GM12878 (cell line): Measurements from ENCODE around the gene MAGEA9. TPM values are rescaled to one million over a fixed set of nuclear protein-coding genes. Genes with fewer than 3 reads are reported as not detected.
A peak's percentile ranks its signal among the peaks of the same experiment; 100 is the strongest.
"Not testable (repeated sequence)": the region's sequence is repeated elsewhere in the genome, so short reads cannot be mapped to it uniquely, and the experiment has no call there.

ENCODE experiments used
- ATAC-seq: fragments of 200-7000 bp; cut with Tn5 transposase; 3 replicates; pipeline ENCODE4 v1.9.1; 2020; ENCODE audit warnings: mild to moderate bottlenecking, moderate library complexity
- Bru-seq: library from RNA; stranded (reverse); fragments of 400-500 nt; gene quantifications from one replicate; lab custom pipeline; 2021; lab: Mats Ljungman, UMichigan
- BruChase-seq, 2 experiments: library from RNA; stranded (reverse); fragments of 400-500 nt; gene quantifications; one replicate each; lab custom pipeline; 2021; lab: Mats Ljungman, UMichigan
- BruUV-seq: library from RNA; stranded (reverse); fragments of 400-500 nt; replicated peaks from 2 replicates; lab custom pipeline; 2021; lab: Mats Ljungman, UMichigan
- CTCF ChIA-PET: fragments of 300-600 bp; sonication (Branson Sonifier 250); formaldehyde crosslinking; extraction: SDS; loops from one replicate; lab custom pipeline; 2021; ENCODE audit warnings: inconsistent platforms; lab: Yijun Ruan, JAX
- POLR2A ChIA-PET: fragments of 350-600 bp; formaldehyde crosslinking; extraction: SDS; loops from one replicate; lab custom pipeline; 2021; ENCODE audit warnings: inconsistent platforms; lab: Charles Lee
- RAD21 ChIA-PET: fragments of 300-600 bp; sonication (Branson Sonifier 250); formaldehyde crosslinking; loops from one replicate; lab custom pipeline; 2023; ENCODE audit warnings: antibody characterized with exemption; ENCODE audit not compliant: unreplicated experiment; lab: Charles Lee
- SMC1A ChIA-PET: fragments of 300-600 bp; sonication (Branson Sonifier 250); formaldehyde crosslinking; loops from one replicate; lab custom pipeline; 2023; ENCODE audit not compliant: unreplicated experiment, uncharacterized antibody; lab: Charles Lee
- DNase-seq: peaks from one replicate; pipeline ENCODE4 v3.0.0-alpha.2; 2011; ENCODE audit warnings: low read depth, low spot score
- FAIRE-seq: peaks from 3 replicates; lab custom pipeline; 2011; peaks lifted over from hg19 to GRCh38; lab: Jason Lieb, UNC
- H2AFZ ChIP-seq: 2 replicates; pipeline ENCODE4 v1.6.0; 2011; ENCODE audit warnings: low read depth, low read length, control low read depth; ENCODE audit not compliant: control insufficient read depth
- H3K27ac ChIP-seq: 2 replicates; pipeline ENCODE4 v1.5.1; 2011; ENCODE audit warnings: control low read depth; ENCODE audit not compliant: control insufficient read depth, insufficient read depth
- H3K27me3 ChIP-seq, 2 experiments: replicated peaks in 1 of 2; 2 replicates each; pipeline versions ENCODE4 v1.6.0 to v1.6.1; 2011; ENCODE audit warnings: low read length in 1 of 2; ENCODE audit not compliant: control insufficient read depth in 2 of 2, insufficient read depth in 2 of 2
- H3K36me3 ChIP-seq, 2 experiments: 2 replicates each; pipeline ENCODE4 v1.5.1; 2011; ENCODE audit warnings: low read length in 1 of 2; ENCODE audit not compliant: control insufficient read depth in 2 of 2, insufficient read depth in 2 of 2
- H3K4me1 ChIP-seq: 2 replicates; pipeline ENCODE4 v1.6.1; 2011; ENCODE audit warnings: mild to moderate bottlenecking, low read length, moderate library complexity, mixed read lengths; ENCODE audit not compliant: control insufficient read depth, insufficient read depth
- H3K4me2 ChIP-seq: 2 replicates; pipeline ENCODE4 v1.6.0; 2011; ENCODE audit warnings: control low read depth; ENCODE audit not compliant: control insufficient read depth, insufficient read depth
- H3K4me3 ChIP-seq: fragments of 200-600 bp; sonication (generic); 2 replicates; pipeline ENCODE4 v1.5.1; 2016
- H3K79me2 ChIP-seq: 2 replicates; pipeline ENCODE4 v1.6.0; 2011; ENCODE audit warnings: low read length; ENCODE audit not compliant: control insufficient read depth, insufficient read depth
- H3K9ac ChIP-seq: 2 replicates; pipeline ENCODE4 v1.8.0; 2011; ENCODE audit warnings: low read length, control low read depth, mixed read lengths; ENCODE audit not compliant: control insufficient read depth, insufficient read depth
- H3K9me3 ChIP-seq: replicated peaks from 3 replicates; pipeline ENCODE4 v1.5.1; 2011; ENCODE audit warnings: mild to moderate bottlenecking, low read length; ENCODE audit not compliant: control insufficient read depth, insufficient read depth
- H4K20me1 ChIP-seq: 2 replicates; pipeline ENCODE4 v1.6.0; 2011; ENCODE audit not compliant: control insufficient read depth, insufficient read depth
- WGBS: methylation state at CpG from one replicate; pipeline ENCODE4 v1.1.6; 2016; ENCODE audit warnings: low lambda C conversion rate; ENCODE audit not compliant: insufficient replicate concordance, insufficient coverage; ENCODE audit errors: missing lambda C conversion rate; 5-methylcytosine and 5-hydroxymethylcytosine counted together
- in situ Hi-C: fragments of 300-500 bp; cut with MboI; formaldehyde crosslinking; loops from 9 replicates; pipeline ENCODE4 v1.14.3; 2018; ENCODE audit warnings: mixed read lengths
- intact Hi-C: fragments of 100-400 bp; cut with micrococcal nuclease; formaldehyde crosslinking; loops from one replicate; pipeline ENCODE4 v1.14.2; 2022; ENCODE audit not compliant: unreplicated experiment
- long read RNA-seq, 2 experiments: library from polyadenylated mRNA; unstranded; transcript quantifications; one replicate each; pipeline ENCODE4 v2.0.0, GENCODE V29; 2019 to 2020
- polyA minus RNA-seq, 3 experiments: library from RNA; depleted of rRNA, polyadenylated mRNA; stranded (reverse); fragments of >200 nt; gene quantifications; 2 replicates each; pipeline ENCODE4 v1.2.3, GENCODE V29; 2011
- polyA plus RNA-seq, 11 experiments: library from polyadenylated mRNA; depleted of rRNA in 4 of 11; unstranded in 6 of 11; stranded (reverse) in 5 of 11; fragments of >200 nt; fragmentation: Nextera tagmentation in 4 of 11; fragmentation: Illumina TruSeq in 1 of 11; extraction: Ambion mirVana in 4 of 11; extraction: Trizol in 1 of 11; gene quantifications; 1 replicate in 1 of 11; 2 replicates in 10 of 11; pipeline versions ENCODE4 v1.2.1 to v1.2.3, GENCODE V29; 2011 to 2016; ENCODE audit warnings: inconsistent platforms in 2 of 11, missing spikeins in 2 of 11, low read depth in 1 of 11
- total RNA-seq, 4 experiments: library from RNA; depleted of rRNA in 3 of 4; stranded (reverse); fragments of >200 nt in 3 of 4; fragmentation: Illumina TruSeq in 1 of 4; extraction: Trizol in 1 of 4; gene quantifications; 2 replicates each; pipeline versions ENCODE4 v1.2.1 to v1.2.3, GENCODE V29; 2013 to 2021

Gene MAGEA9
- total RNA-seq (2013; cell fraction: nucleolus; rRNA removed): not detected in 2 replicates
- total RNA-seq (2014; rRNA removed) (not detected in 2 replicates), total RNA-seq (2014; rRNA removed; fragmentation: Illumina TruSeq; extraction: Trizol) (not detected in 2 replicates), total RNA-seq (2021) (not detected in 2 replicates), polyA plus RNA-seq (2011; rRNA removed) (not detected in 2 replicates), polyA plus RNA-seq (2014; fragmentation: Illumina TruSeq; extraction: Trizol) (0.13 TPM in 1 of 2 replicates, not detected in the other), polyA plus RNA-seq (2014; fragmentation: Nextera tagmentation; extraction: Ambion mirVana) (not detected), polyA plus RNA-seq (2014; rRNA removed) (not detected in 2 replicates), polyA plus RNA-seq (2016; fragmentation: Nextera tagmentation; extraction: Ambion mirVana) (not detected), polyA minus RNA-seq (2011; rRNA and poly(A)+ RNA removed) (not detected in 2 replicates), Bru-seq, nascent RNA (not detected), BruChase-seq, experiment 1, labeled RNA remaining after a 6-hour chase (not detected), BruChase-seq, experiment 2, labeled RNA remaining after a 2-hour chase (not detected)
- not detected for polyA plus RNA-seq (2011; ENCODE audit: low read depth)
- polyA plus RNA-seq (2011; cell fraction: cytosol; rRNA removed): not detected in 2 replicates
- polyA plus RNA-seq (2011; cell fraction: nucleus; rRNA removed): not detected in 2 replicates
- polyA plus RNA-seq (2012): not detected in 2 replicates
- polyA minus RNA-seq (2011; cell fraction: cytosol; rRNA and poly(A)+ RNA removed): not detected in 2 replicates
- polyA minus RNA-seq (2011; cell fraction: nucleus; rRNA and poly(A)+ RNA removed): not detected in 2 replicates
- long read RNA-seq, experiment 1: 0 reads
- long read RNA-seq, experiment 2: 0 reads

- CTCF ChIA-PET, FAIRE-seq, DNase-seq, H3K27me3 ChIP-seq, POLR2A ChIA-PET, in situ Hi-C loops, H3K36me3 ChIP-seq, H3K4me3 ChIP-seq, H4K20me1 ChIP-seq, SMC1A ChIA-PET, intact Hi-C loops, H2AFZ ChIP-seq, H3K27ac ChIP-seq, RAD21 ChIA-PET, H3K4me1 ChIP-seq, ATAC-seq, H3K9ac ChIP-seq, H3K79me2 ChIP-seq, H3K9me3 ChIP-seq, H3K4me2 ChIP-seq, BruUV-seq: not testable (repeated sequence)
- no CpG with 5 or more reads among the region's 14 CpGs for WGBS
Measured at GRCh38 chrX:149781727-149782126, at the start of gene MAGEA9. Gene MAGEA9, plus strand, starts transcription at chrX:149781930. Its CDS starts 4,281 bp downstream, at chrX:149786211.

- H3K27me3 ChIP-seq, H3K9ac ChIP-seq, DNase-seq, POLR2A ChIA-PET, H4K20me1 ChIP-seq, intact Hi-C loops, H2AFZ ChIP-seq, CTCF ChIA-PET, H3K27ac ChIP-seq, H3K4me1 ChIP-seq, RAD21 ChIA-PET, in situ Hi-C loops, H3K4me3 ChIP-seq, H3K4me2 ChIP-seq, H3K79me2 ChIP-seq, H3K9me3 ChIP-seq, H3K36me3 ChIP-seq, SMC1A ChIA-PET, BruUV-seq: not testable (repeated sequence)
- WGBS: 7% methylated on average over 1 of the region's 6 CpGs
- ATAC-seq (peak; percentile 68), FAIRE-seq (peak; percentile 68)
Measured at GRCh38 chrX:149742269-149742668, 39.5 kb upstream of the MAGEA9 start.

GRCh38 chrX:149746390-149747007 is 35.2 kb upstream of the MAGEA9 start:
- WGBS: 5% methylated on average over 2 of the region's 6 CpGs
- peak; percentile 81 for ATAC-seq
- not testable (repeated sequence) for DNase-seq

More at GRCh38 chrX:149746390-149747007, 35.2 kb upstream of the MAGEA9 start:
- SMC1A ChIA-PET, H3K9ac ChIP-seq, H3K27ac ChIP-seq, H3K36me3 ChIP-seq, intact Hi-C loops, H3K4me3 ChIP-seq, H3K27me3 ChIP-seq, CTCF ChIA-PET, H4K20me1 ChIP-seq, H3K4me2 ChIP-seq, BruUV-seq, RAD21 ChIA-PET, H3K79me2 ChIP-seq, in situ Hi-C loops, H2AFZ ChIP-seq, H3K4me1 ChIP-seq, POLR2A ChIA-PET, H3K9me3 ChIP-seq: not testable (repeated sequence)
- peak; percentile 13 for FAIRE-seq
